SH-SY5Y (cell line): Measurements from ENCODE around the gene UCP2.

Source experiments
- GATA2 ChIP-seq: IDR thresholded peaks from 2 replicates; pipeline ENCODE4 v1.6.1; 2011; ENCODE audit warnings: mild to moderate bottlenecking, low read depth, low read length
- GATA3 ChIP-seq: IDR thresholded peaks from 2 replicates; pipeline ENCODE4 v1.6.1; 2011; ENCODE audit warnings: low read depth, mild to moderate bottlenecking, low read length, moderate library complexity

GRCh38 chr11:74017631-74018030 is 35.0 kb upstream of the UCP2 start:
- TF ChIP-seq GATA3 (no peak), GATA2 (no peak)
